ENCODE measurements around the gene DLEC1. TPM values are rescaled to one million over a fixed set of nuclear protein-coding genes. Genes with fewer than 3 reads are reported as not detected.

Gene DLEC1
- total RNA-seq, 4 donors from 2014 or later = 0.44 to 1.7 (median 1.5) TPM

DNA sequence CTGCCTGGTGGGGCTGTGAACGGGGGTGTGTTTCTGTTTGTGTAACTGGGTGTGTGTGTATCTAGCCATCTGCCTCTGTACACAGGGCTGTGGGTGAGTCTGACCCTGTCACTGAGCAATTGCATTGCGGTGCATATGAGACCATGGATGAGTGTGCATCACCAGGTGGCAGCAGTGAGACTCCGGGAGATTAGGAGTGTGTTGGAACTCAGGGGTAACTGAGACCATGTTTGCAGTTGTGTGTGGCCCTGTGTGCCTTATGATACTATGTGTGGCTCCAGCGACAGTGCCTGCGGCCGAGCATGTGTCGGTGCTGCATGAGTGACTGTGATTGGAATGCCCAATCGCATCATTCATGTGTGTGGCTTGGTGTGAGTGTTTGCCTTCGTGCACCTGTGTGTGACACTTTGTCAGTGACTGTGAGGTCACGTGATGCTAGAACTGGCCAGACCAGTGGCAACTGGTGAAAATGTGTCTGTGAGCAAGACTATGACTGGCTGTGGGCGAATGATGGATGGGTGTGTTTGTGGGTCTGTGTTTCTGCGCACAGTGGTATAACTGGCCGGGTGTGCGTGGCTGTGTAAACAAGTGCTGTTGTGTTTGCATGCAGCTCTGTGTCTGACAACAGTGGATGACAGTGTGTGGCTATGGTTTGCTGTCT is 34.5 kb upstream of the DLEC1 start:
- H3K9me3 ChIP-seq = no peaks in the 10 kb centered on the region
- H3K4me1 ChIP-seq = peaks cover 20 to 27% of the 10 kb centered on the region in 2 donors
- WGBS, 2 donors = 55 to 61% methylated on average over 13 to 14 of the region's 14 CpGs
- intact Hi-C loops (cut with DNase I) = no loop called here
- H3K27me3 ChIP-seq = no peaks in the 10 kb centered on the region
- H3K36me3 ChIP-seq = peaks cover 0 to 14% of the 10 kb centered on the region in 2 donors
- DNase-seq = peak; percentile 82 to 86
- TF ChIP-seq POLR2A (IDR thresholded peaks at IDR 0.05) = no peak
- TF ChIP-seq, protein P1, sequence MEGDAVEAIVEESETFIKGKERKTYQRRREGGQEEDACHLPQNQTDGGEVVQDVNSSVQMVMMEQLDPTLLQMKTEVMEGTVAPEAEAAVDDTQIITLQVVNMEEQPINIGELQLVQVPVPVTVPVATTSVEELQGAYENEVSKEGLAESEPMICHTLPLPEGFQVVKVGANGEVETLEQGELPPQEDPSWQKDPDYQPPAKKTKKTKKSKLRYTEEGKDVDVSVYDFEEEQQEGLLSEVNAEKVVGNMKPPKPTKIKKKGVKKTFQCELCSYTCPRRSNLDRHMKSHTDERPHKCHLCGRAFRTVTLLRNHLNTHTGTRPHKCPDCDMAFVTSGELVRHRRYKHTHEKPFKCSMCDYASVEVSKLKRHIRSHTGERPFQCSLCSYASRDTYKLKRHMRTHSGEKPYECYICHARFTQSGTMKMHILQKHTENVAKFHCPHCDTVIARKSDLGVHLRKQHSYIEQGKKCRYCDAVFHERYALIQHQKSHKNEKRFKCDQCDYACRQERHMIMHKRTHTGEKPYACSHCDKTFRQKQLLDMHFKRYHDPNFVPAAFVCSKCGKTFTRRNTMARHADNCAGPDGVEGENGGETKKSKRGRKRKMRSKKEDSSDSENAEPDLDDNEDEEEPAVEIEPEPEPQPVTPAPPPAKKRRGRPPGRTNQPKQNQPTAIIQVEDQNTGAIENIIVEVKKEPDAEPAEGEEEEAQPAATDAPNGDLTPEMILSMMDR (IDR thresholded peaks at IDR 0.05) = peak; percentile 21 to 72 (median 68)
- no peak overlapping the region for H3K4me3 ChIP-seq (replicated peaks in 1 of 3)
- H3K27ac ChIP-seq = peak overlapping the region in 2 of 3 donors; percentile 61 to 80

DNA sequence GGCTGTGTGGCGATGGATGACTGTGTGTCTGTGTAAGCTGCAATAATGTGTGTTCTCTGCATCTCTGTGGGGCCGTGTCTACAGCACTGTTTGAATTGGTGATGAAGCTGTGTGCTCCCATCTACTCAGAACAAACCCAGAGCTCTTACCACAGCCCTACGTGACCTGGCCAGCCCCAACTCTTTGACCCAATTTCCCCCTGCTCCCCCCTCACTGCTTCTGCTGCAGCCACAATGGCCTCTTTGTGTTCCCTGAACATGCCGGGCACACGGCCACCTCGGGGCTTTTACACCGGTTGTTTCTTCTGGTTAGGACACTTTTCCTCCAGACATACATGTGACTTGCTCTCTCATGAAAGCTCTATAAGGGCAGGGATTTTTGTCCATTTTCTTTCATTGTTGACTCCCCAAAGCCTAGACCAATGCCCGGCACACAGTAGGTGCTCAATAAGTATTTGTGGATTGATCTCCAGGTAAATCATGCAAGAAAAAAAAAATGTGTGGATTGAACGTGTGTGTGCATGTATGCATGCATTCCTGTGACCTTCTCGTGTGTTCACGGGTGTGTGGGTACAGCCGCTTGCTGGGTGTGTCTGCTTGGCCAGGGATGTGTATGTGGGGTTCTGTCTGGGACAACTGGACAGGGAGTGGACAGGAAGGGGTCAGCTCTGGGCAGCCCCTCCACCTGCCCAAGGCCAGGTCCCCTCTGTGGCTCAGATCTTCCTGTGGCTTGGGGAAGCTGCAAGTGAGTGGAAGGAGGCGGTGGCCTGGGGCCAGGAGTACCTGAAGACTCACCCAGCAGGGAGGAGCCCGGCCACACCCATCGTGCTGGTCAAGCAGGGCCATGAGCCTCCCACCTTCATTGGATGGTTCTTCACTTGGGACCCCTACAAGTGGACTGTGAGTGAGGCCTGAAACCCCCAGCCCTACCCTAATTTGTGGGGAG is 33.7 kb upstream of the DLEC1 start:
- H3K4me1 ChIP-seq = peaks cover 20 to 27% of the 10 kb centered on the region in 2 donors
- 52 to 59% methylated on average over 15 of the region's 15 CpGs for WGBS, 2 donors
- peak overlapping the region; percentile 59 to 80 (median 61) for H3K27ac ChIP-seq
- H3K36me3 ChIP-seq = peaks cover 1 to 14% of the 10 kb centered on the region in 2 donors
- DNase-seq = peak; percentile 87 to 91
- no peaks in the 10 kb centered on the region for H3K27me3 ChIP-seq
- intact Hi-C loops (cut with DNase I) = no loop called here
- no peak overlapping the region for H3K4me3 ChIP-seq (replicated peaks in 1 of 3)
- H3K9me3 ChIP-seq = no peaks in the 10 kb centered on the region
- TF ChIP-seq POLR2A (IDR thresholded peaks at IDR 0.05) = no peak
- TF ChIP-seq, protein P1 (IDR thresholded peaks at IDR 0.05) = no peak

- DNase-seq = no peak
- peak overlapping the region in 2 of 3 donors; percentile 59 to 80 for H3K27ac ChIP-seq
- H3K9me3 ChIP-seq = no peaks in the 10 kb centered on the region
- H3K36me3 ChIP-seq = peaks cover 8 to 16% of the 10 kb centered on the region in 2 donors
- H3K27me3 ChIP-seq = no peaks in the 10 kb centered on the region
- peaks cover 20 to 27% of the 10 kb centered on the region in 2 donors for H3K4me1 ChIP-seq
- no peak overlapping the region for H3K4me3 ChIP-seq (replicated peaks in 1 of 3)
- 96 to 100% methylated on average over 1 to 4 of the region's 5 CpGs for WGBS, 2 donors
- intact Hi-C loops (cut with DNase I) = no loop called here
- no peak for TF ChIP-seq POLR2A (IDR thresholded peaks at IDR 0.05)
- TF ChIP-seq, protein P1 (IDR thresholded peaks at IDR 0.05) = no peak
These were observed 33.0 kb upstream of the DLEC1 start for GRCh38 chr3:38006031-38006430.

- no peak for DNase-seq
- peaks cover 20 to 27% of the 10 kb centered on the region in 2 donors for H3K4me1 ChIP-seq
- H3K27ac ChIP-seq = peak overlapping the region in 1 of 3 donors; percentile 80
- no peaks in the 10 kb centered on the region for H3K27me3 ChIP-seq
- WGBS, 2 donors = 100% methylated on average over 4 of the region's 16 CpGs; no CpG with 5 or more reads in 1 of the 2 donors
- no peaks in the 10 kb centered on the region for H3K9me3 ChIP-seq
- H3K36me3 ChIP-seq = peaks cover 13 to 16% of the 10 kb centered on the region in 2 donors
- no peak overlapping the region for H3K4me3 ChIP-seq (replicated peaks in 1 of 3)
- no peak for TF ChIP-seq POLR2A (IDR thresholded peaks at IDR 0.05)
- TF ChIP-seq, protein P1 (IDR thresholded peaks at IDR 0.05) = no peak
- intact Hi-C loops (cut with DNase I) = no loop called here
These were observed 32.5 kb upstream of the DLEC1 start for GRCh38 chr3:38006445-38006995.
